ENCODE results near the gene RBM47. TPM values are rescaled to one million over a fixed set of nuclear protein-coding genes. Genes with fewer than 3 reads are reported as not detected.

The RBM47 gene
- total RNA-seq, 1 donor from 2014 or later = 3.9 TPM

DNA sequence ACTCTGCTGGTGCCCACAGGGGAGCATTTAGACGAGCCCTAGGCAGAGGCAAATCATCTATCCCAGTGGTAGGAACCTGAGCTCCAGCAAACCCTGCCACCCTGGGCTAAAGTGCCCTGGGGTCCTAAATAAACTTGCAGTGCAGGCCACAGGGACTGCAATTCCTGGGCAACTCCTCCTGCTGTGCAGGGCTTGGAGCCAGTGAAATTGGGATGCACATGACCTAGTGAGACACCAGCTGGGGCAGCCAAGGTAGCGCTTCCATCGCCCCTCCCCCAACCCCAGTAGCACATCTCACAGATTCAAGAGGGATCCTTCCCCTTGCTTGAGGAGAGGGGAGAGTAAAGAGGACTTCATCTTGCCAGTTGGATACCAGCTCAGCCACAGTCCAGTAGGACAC lies 250.4 kb downstream of the RBM47 start:
- intact Hi-C loops (cut with micrococcal nuclease) = no loop called here

DNA sequence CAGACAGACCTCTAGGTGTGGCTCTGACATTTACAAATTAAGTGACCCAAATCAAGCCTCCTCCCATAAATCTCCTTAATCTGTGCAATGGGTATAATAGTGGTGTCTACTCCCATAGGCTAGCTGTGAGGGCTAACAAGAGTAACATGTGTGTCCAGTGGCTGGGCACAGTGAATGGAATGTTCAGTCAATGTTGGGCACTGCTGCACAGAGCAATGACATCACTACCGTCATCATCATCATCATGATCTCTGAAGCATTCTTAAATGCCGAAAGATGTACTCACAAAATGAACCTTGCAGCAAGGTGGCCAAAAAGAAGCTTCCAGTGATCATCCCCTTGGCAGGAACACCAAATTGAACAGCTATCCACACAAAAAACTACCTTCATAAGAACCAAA lies 251.0 kb downstream of the RBM47 start:
- intact Hi-C loops (cut with micrococcal nuclease) = no loop called here

DNA sequence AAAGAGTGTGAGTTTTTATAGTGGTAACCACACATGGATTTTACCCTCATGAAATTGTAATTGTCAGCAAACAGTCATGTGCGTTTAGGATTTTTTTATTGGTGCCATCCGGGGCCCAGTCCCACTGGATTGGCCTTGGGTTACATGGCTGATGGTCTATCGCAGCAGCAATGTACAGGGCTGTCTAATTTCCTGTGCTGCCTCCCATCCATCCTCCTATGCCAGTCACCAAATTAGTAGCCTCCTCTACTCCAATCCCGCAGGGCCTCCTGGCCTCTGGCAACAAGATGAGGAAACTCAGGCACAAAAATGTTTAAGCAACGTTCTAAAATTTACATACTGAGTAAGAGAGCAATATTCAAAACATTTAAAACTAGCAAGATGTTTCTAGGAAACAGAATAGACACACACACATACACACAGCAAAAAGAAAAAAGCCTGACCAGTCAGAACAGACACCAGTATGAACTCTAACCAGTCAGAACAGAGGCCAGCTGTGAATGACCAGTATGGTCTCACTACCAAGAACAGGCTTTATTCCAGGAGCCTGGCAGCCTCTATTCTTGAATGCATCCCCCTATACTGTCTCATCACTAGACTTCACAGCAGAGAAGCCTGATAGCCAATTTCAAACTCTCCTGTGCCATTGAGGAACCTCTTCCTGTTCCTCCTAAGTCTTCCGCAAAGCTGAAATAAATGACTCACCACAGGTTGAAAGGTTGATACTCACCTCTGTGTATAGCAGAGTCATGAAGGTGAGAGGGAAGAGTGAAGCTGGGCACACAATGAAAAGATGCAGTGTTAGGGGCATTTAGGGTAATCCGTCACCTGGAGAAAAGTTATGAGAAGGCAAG lies 251.9 kb downstream of the RBM47 start:
- intact Hi-C loops (cut with micrococcal nuclease) = no loop called here

- intact Hi-C loops (cut with micrococcal nuclease) = no loop called here
These were observed 254.0 kb downstream of the RBM47 start for GRCh38 chr4:40375620-40376019.

- intact Hi-C loops (cut with micrococcal nuclease) = no loop called here
These were observed 254.6 kb downstream of the RBM47 start for GRCh38 chr4:40375095-40375494.

DNA sequence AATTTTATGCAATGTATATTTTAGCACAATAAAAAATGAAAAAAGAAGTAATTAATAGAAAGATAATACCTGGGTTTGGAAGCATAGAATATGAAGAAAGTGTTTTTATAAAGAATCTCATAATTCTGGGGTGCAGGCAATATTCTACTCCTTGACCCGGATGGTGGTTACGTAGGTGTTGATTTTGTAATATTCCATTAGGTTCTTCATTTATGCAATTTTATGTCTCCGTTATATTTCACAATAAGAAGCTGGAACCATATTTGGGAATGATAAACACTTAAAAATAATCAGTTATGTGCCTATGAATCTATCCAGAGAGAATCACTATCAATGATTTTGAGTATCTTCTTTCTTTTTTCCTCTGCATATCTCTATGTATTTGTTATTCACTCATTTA lies 256.0 kb downstream of the RBM47 start:
- intact Hi-C loops (cut with micrococcal nuclease) = no loop called here

Other genes with a start within 250 kb of the RBM47 start
- gene NSUN7, start 120.1 kb upstream of the RBM47 start, total RNA-seq = not detected in 2 replicates

All from T-helper 2 cell treated with Interferon-gamma antibody and Interleukin-4, amounts not matched to agents 100 ng/mL and 5 ng/mL, for 36 hours (primary cell).